GM12865 (cell line): ENCODE results near the gene NDUFB11.
A peak's percentile ranks its signal among the peaks of the same experiment; 100 is the strongest.

Experiments
- DNase-seq: peaks from one replicate; pipeline ENCODE4 v3.0.0; 2010; ENCODE audit warnings: low read depth
- H3K4me3 ChIP-seq: 2 replicates; pipeline ENCODE4 v1.5.1; 2011; ENCODE audit warnings: mild to moderate bottlenecking, low read depth, low read length, control low read depth
- CTCF ChIP-seq: IDR thresholded peaks from 2 replicates; pipeline ENCODE4 v1.5.1; 2011; ENCODE audit warnings: low read length, control low read depth, low read depth, inconsistent platforms; ENCODE audit not compliant: insufficient read depth; ENCODE audit errors: missing control alignments

The NDUFB11 gene

GRCh38 chrX:47098338-47099094 is 46.0 kb downstream of the NDUFB11 start:
- DNase-seq, result no peak
- TF ChIP-seq CTCF, result no peak
- no peak overlapping the region for H3K4me3 ChIP-seq

GRCh38 chrX:47097018-47097417 is 47.5 kb downstream of the NDUFB11 start:
- no peak for DNase-seq
- TF ChIP-seq CTCF, result no peak

GRCh38 chrX:47093860-47094259 is 50.6 kb downstream of the NDUFB11 start:
- no peak for TF ChIP-seq CTCF
- DNase-seq, result no peak
- no peak overlapping the region for H3K4me3 ChIP-seq

More at GRCh38 chrX:47097018-47097417, 47.5 kb downstream of the NDUFB11 start:
- H3K4me3 ChIP-seq, result no peak overlapping the region

- DNase-seq, result peak; percentile 61
- TF ChIP-seq CTCF, result peak; percentile 18
- H3K4me3 ChIP-seq, result no peak overlapping the region
Observed at GRCh38 chrX:47093248-47093647, 51.3 kb downstream of the NDUFB11 start.
